ENCODE data around the gene SLX4IP.

DNA sequence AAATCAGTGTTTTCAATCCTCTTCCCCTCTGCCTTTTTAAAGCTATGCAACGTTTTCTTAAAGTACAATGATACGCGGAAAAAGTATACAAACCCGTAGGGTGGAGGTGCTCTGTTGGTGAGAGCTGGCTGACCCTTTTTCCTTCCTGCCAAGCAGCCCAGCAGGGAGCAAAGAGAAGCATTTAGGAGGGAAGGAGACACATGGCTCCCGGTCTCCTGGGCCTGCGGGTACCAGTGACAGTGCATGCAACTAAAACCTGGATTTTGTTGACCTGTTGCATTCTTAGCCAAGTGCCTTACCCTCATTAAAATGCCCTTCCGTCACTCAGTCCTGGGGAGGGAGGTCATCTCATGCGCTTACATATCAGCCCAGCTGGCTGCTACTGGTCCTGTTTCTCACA is 87.2 kb downstream of the SLX4IP start:
- TF ChIP-seq EZH2 (IDR thresholded peaks at IDR 0.05; ENCODE audit: low read length, unreplicated experiment) = no peak
- TF ChIP-seq, protein P1, sequence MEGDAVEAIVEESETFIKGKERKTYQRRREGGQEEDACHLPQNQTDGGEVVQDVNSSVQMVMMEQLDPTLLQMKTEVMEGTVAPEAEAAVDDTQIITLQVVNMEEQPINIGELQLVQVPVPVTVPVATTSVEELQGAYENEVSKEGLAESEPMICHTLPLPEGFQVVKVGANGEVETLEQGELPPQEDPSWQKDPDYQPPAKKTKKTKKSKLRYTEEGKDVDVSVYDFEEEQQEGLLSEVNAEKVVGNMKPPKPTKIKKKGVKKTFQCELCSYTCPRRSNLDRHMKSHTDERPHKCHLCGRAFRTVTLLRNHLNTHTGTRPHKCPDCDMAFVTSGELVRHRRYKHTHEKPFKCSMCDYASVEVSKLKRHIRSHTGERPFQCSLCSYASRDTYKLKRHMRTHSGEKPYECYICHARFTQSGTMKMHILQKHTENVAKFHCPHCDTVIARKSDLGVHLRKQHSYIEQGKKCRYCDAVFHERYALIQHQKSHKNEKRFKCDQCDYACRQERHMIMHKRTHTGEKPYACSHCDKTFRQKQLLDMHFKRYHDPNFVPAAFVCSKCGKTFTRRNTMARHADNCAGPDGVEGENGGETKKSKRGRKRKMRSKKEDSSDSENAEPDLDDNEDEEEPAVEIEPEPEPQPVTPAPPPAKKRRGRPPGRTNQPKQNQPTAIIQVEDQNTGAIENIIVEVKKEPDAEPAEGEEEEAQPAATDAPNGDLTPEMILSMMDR (conservative IDR thresholded peaks at IDR 0.05; ENCODE audit: low read depth, low read length) = no peak
- TF ChIP-seq EZH2phosphoT487 (IDR thresholded peaks at IDR 0.05; ENCODE audit: borderline replicate concordance, low read length) = no peak

Measured in PC-3 (cell line).